Endothelial cell of umbilical vein (primary cell): ENCODE measurements around the gene RNF224. TPM values are rescaled to one million over a fixed set of nuclear protein-coding genes. Genes with fewer than 3 reads are reported as not detected.
A peak's percentile ranks its signal among the peaks of the same experiment; 100 is the strongest.

Experiments
- BruUV-seq: library from RNA; stranded (reverse); fragments of 400-500 nt; replicated peaks from 2 replicates; lab custom pipeline; 2021; lab: Mats Ljungman, UMichigan
- CTCF ChIA-PET: fragments of 300-600, 350-600 bp; sonication (Branson Sonifier 250); formaldehyde crosslinking; loops from one replicate; lab custom pipeline; 2021; ENCODE audit warnings: antibody characterized with exemption, inconsistent platforms; lab: Charles Lee
- POLR2A ChIA-PET: fragments of 300-600, 350-600 bp; sonication (Branson Sonifier 250); formaldehyde crosslinking; loops from one replicate; lab custom pipeline; 2021; ENCODE audit warnings: antibody characterized with exemption, inconsistent platforms; lab: Charles Lee
- DNase-seq: peaks from one replicate; pipeline ENCODE4 v3.0.0-alpha.2; 2011; ENCODE audit warnings: low read depth, low spot score
- FAIRE-seq: peaks from 2 replicates; lab custom pipeline; 2011; peaks lifted over from hg19 to GRCh38; lab: Jason Lieb, UNC
- H2AFZ ChIP-seq: 2 replicates; pipeline ENCODE4 v1.6.0; 2012; ENCODE audit warnings: low read depth, low read length, control low read depth, inconsistent platforms
- H3K27ac ChIP-seq: 2 replicates; pipeline ENCODE4 v1.5.1; 2011; ENCODE audit warnings: low read depth, mild to moderate bottlenecking, control low read depth, low read length, moderate library complexity; ENCODE audit not compliant: insufficient read depth
- H3K27me3 ChIP-seq, 2 experiments: 2 replicates each; pipeline versions ENCODE4 v1.6.0 to v1.6.1; 2011; ENCODE audit warnings: low read length in 2 of 2, mixed read lengths in 1 of 2; ENCODE audit not compliant: control insufficient read depth in 2 of 2, insufficient read depth in 2 of 2
- H3K36me3 ChIP-seq, 2 experiments: 2 replicates in 1 of 2; 3 replicates in 1 of 2; pipeline ENCODE4 v1.5.1; 2011; ENCODE audit warnings: low read length in 2 of 2, mild to moderate bottlenecking in 1 of 2, moderate library complexity in 1 of 2; ENCODE audit not compliant: control insufficient read depth in 2 of 2, insufficient read depth in 2 of 2; ENCODE audit errors: extremely low read depth in 1 of 2
- H3K4me1 ChIP-seq: 3 replicates; pipeline ENCODE4 v1.5.1; 2011; ENCODE audit warnings: mild to moderate bottlenecking, low read length; ENCODE audit not compliant: control insufficient read depth, insufficient read depth; ENCODE audit errors: extremely low read depth
- H3K4me2 ChIP-seq: 2 replicates; pipeline ENCODE4 v1.6.1; 2011; ENCODE audit warnings: low read length, control low read depth, mixed read lengths; ENCODE audit not compliant: insufficient read depth
- H3K4me3 ChIP-seq, 3 experiments: fragments of 200-600 bp in 1 of 3; sonication (generic), shearing (Covaris generic) in 1 of 3; replicated peaks in 1 of 3; 2 replicates each; pipeline ENCODE4 v1.5.1; 2011 to 2016; ENCODE audit warnings: control low read depth in 3 of 3, low read length in 3 of 3, mild to moderate bottlenecking in 2 of 3, inconsistent platforms in 1 of 3, low read depth in 1 of 3, moderate library complexity in 1 of 3; ENCODE audit not compliant: insufficient read depth in 1 of 3
- H3K79me2 ChIP-seq: 2 replicates; pipeline ENCODE4 v1.6.0; 2012; ENCODE audit warnings: low read length, inconsistent platforms; ENCODE audit not compliant: control insufficient read depth, insufficient read depth
- H3K9ac ChIP-seq: replicated peaks from 2 replicates; pipeline ENCODE3; 2011; ENCODE audit warnings: low read length, control low read depth; ENCODE audit not compliant: insufficient read depth; ENCODE audit errors: extremely low read depth
- H3K9me1 ChIP-seq: replicated peaks from 3 replicates; pipeline ENCODE4 v1.6.0; 2011; ENCODE audit warnings: mild to moderate bottlenecking, low read length; ENCODE audit not compliant: control insufficient read depth, insufficient read depth; ENCODE audit errors: extremely low read depth
- H3K9me3 ChIP-seq: replicated peaks from 2 replicates; pipeline ENCODE4 v1.5.1; 2012; ENCODE audit warnings: low read length, inconsistent platforms; ENCODE audit not compliant: control insufficient read depth, insufficient read depth
- H4K20me1 ChIP-seq: replicated peaks from 2 replicates; pipeline ENCODE3; 2011; ENCODE audit warnings: mild to moderate bottlenecking, low read length; ENCODE audit not compliant: control insufficient read depth, insufficient read depth; ENCODE audit errors: extremely low read depth
- CTCF ChIP-seq, 2 donors: IDR thresholded peaks; 1 replicate in 1 of 2; 2 replicates in 1 of 2; pipeline ENCODE4 v1.5.1; 2011; ENCODE audit warnings: low read length in 2 of 2, mild to moderate bottlenecking in 2 of 2, moderate library complexity in 2 of 2, control low read depth in 1 of 2, inconsistent platforms in 1 of 2, low read depth in 1 of 2; ENCODE audit not compliant: insufficient read depth in 1 of 2; ENCODE audit errors: extremely low read depth in 1 of 2
- FOS ChIP-seq: IDR thresholded peaks from 2 replicates; pipeline ENCODE4 v1.6.1; 2011; ENCODE audit warnings: mild to moderate bottlenecking, low read length, moderate library complexity, borderline replicate concordance; ENCODE audit not compliant: insufficient read depth
- GATA2 ChIP-seq: IDR thresholded peaks from 2 replicates; pipeline ENCODE4 v1.7.0; 2011; ENCODE audit warnings: low read depth, mild to moderate bottlenecking, moderate library complexity, mixed read lengths, low read length; ENCODE audit not compliant: insufficient read length, insufficient read depth
- JUN ChIP-seq: IDR thresholded peaks from 2 replicates; pipeline ENCODE4 v1.6.1; 2011; ENCODE audit warnings: borderline replicate concordance, low read depth; ENCODE audit not compliant: insufficient read length, insufficient read depth
- MAX ChIP-seq: IDR thresholded peaks from 2 replicates; pipeline ENCODE4 v1.6.1; 2011; ENCODE audit not compliant: insufficient read depth, insufficient read length
- MYC ChIP-seq: IDR thresholded peaks from one replicate; pipeline ENCODE4 v1.6.1; 2011; ENCODE audit warnings: mild to moderate bottlenecking, low read depth, low read length
- POLR2A ChIP-seq: IDR thresholded peaks from 2 replicates; pipeline ENCODE4 v1.6.1; 2012; ENCODE audit warnings: low read depth, mild to moderate bottlenecking, control low read depth, low read length
- POLR2AphosphoS5 ChIP-seq: IDR thresholded peaks from 2 replicates; pipeline ENCODE4 v1.6.1; 2012; ENCODE audit warnings: low read depth, mild to moderate bottlenecking, control low read depth, low read length, moderate library complexity; ENCODE audit not compliant: insufficient read depth
- dilution Hi-C: fragments of 300-500 bp; cut with MboI; formaldehyde crosslinking; loops from one replicate; pipeline ENCODE4 v1.15.0; 2019; ENCODE audit warnings: low sequenced_read_pairs; ENCODE audit not compliant: extremely low pct_ligation_motif_present
- intact Hi-C: fragments of 100-400 bp; cut with micrococcal nuclease; formaldehyde crosslinking; loops from one replicate; pipeline ENCODE4 v1.10.0; 2022
- polyA plus RNA-seq, 4 experiments: library from polyadenylated mRNA; depleted of rRNA in 3 of 4; stranded (reverse) in 3 of 4; unstranded in 1 of 4; fragments of >200 nt; gene quantifications; 2 replicates each; pipeline versions ENCODE4 v1.2.1 to v1.2.3, GENCODE V29; 2011 to 2012; ENCODE audit warnings: missing spikeins in 1 of 4
- total RNA-seq: library from RNA; stranded (reverse); gene quantifications from 2 replicates; pipeline ENCODE4 v1.2.3, GENCODE V29; 2021

The RNF224 gene
- total and polyA plus RNA-seq, 2 donors (not counting 3 experiments of a cell fraction or from before 2014, with no cell fraction given): not detected

- H3K79me2 ChIP-seq: no peaks in the 10 kb centered on the region
- FAIRE-seq (no peak), DNase-seq (no peak)
- H3K4me2 ChIP-seq: no peak overlapping the region
- no peak for TF ChIP-seq GATA2
- TF ChIP-seq POLR2A: no peak
- no peak for TF ChIP-seq MYC
- no peak for TF ChIP-seq CTCF (IDR thresholded peaks at IDR 0.05; ENCODE audit: extremely low read depth in 1 of 2, insufficient read depth in 1 of 2, low read depth in 1 of 2, low read length in 2 of 2)
- no peak for TF ChIP-seq POLR2AphosphoS5
- TF ChIP-seq JUN: no peak
- no peak for TF ChIP-seq FOS
- no peak for TF ChIP-seq MAX
- no peak overlapping the region for H3K9ac ChIP-seq
- no peaks in the 10 kb centered on the region for H3K9me3 ChIP-seq
- dilution Hi-C loops (no loop called here), intact Hi-C loops (no loop called here)
- H4K20me1 ChIP-seq: no peaks in the 10 kb centered on the region
- BruUV-seq: no TSS peak
- CTCF ChIA-PET: interaction anchor here (0.7 to 2.1 kb wide), 4 partner anchors 11 to 42 kb away, joined by 3 to 8 read pairs (median 4); partner anchors contain the start of genes ANAPC2 and SSNA1
- H3K27ac ChIP-seq: peak overlapping the region; percentile 8
- H2AFZ ChIP-seq: no peak overlapping the region
- no peaks in the 10 kb centered on the region for H3K9me1 ChIP-seq
- POLR2A ChIA-PET: interaction anchor here (0.6 to 0.7 kb wide), 2 partner anchors 23 to 171 kb away, joined by 3 to 8 read pairs; partner anchors contain the start of gene TUBB4B
- H3K27me3 ChIP-seq: no peaks in the 10 kb centered on the region
- H3K36me3 ChIP-seq: peaks cover 0 to 2% of the 10 kb centered on the region in 2 experiments
- H3K4me3 ChIP-seq: no peak overlapping the region
- peaks cover 13% of the 10 kb centered on the region for H3K4me1 ChIP-seq
Observed at GRCh38 chr9:137218212-137218753, 9.0 kb upstream of the RNF224 start.
